Spleen (tissue), 11 donors: ENCODE results near the gene PPP1R27. TPM values are rescaled to one million over a fixed set of nuclear protein-coding genes. Genes with fewer than 3 reads are reported as not detected.

Source experiments
- DNase-seq: peaks from one replicate; pipeline ENCODE4 v3.0.0-alpha.2; 2020
- H3K27ac ChIP-seq, 8 donors: fragments of 200-600 bp; sonication (generic) in 7 of 8; 1 replicate in 4 of 8; 2 replicates in 4 of 8; pipeline versions ENCODE4 v1.5.0 to v1.8.0; 2016 to 2021; ENCODE audit warnings: inconsistent platforms in 4 of 8, mild to moderate bottlenecking in 4 of 8, moderate library complexity in 1 of 8
- H3K27me3 ChIP-seq, 7 donors: fragments of 200-600 bp; sonication (generic) in 6 of 7; replicated peaks in 1 of 7; 1 replicate in 4 of 7; 2 replicates in 3 of 7; pipeline versions ENCODE4 v1.5.0 to v1.8.0; 2016 to 2021; ENCODE audit warnings: inconsistent platforms in 3 of 7, mild to moderate bottlenecking in 1 of 7
- H3K36me3 ChIP-seq, 6 donors: fragments of 200-600 bp; sonication (generic) in 5 of 6; 1 replicate in 4 of 6; 2 replicates in 2 of 6; pipeline versions ENCODE4 v1.5.0 to v1.8.0; 2016 to 2021; ENCODE audit warnings: inconsistent platforms in 2 of 6
- H3K4me1 ChIP-seq, 6 donors: fragments of 200-600 bp; sonication (generic) in 5 of 6; 1 replicate in 3 of 6; 2 replicates in 3 of 6; pipeline versions ENCODE4 v1.5.0 to v1.8.0; 2016 to 2021; ENCODE audit warnings: inconsistent platforms in 3 of 6
- H3K4me3 ChIP-seq, 8 donors: fragments of 200-600 bp; sonication (generic) in 7 of 8; 1 replicate in 4 of 8; 2 replicates in 4 of 8; pipeline versions ENCODE4 v1.5.0 to v1.8.0; 2016 to 2021; ENCODE audit warnings: inconsistent platforms in 4 of 8, mild to moderate bottlenecking in 4 of 8, moderate library complexity in 2 of 8
- H3K9me3 ChIP-seq, 8 donors: fragments of 200-600 bp; sonication (generic) in 7 of 8; 1 replicate in 4 of 8; 2 replicates in 4 of 8; pipeline versions ENCODE4 v1.5.0 to v1.8.0; 2016 to 2021; ENCODE audit warnings: inconsistent platforms in 4 of 8
- CTCF ChIP-seq, 11 experiments: fragments of 200-600 bp in 7 of 11; fragments of 450-650 bp in 4 of 11; sonication (generic) in 4 of 11; IDR thresholded peaks in 8 of 11; conservative IDR thresholded peaks in 3 of 11; 1 replicate in 7 of 11; 2 replicates in 4 of 11; pipeline versions ENCODE4 v1.4.0 to v1.8.0; 2016 to 2021; ENCODE audit warnings: antibody characterized with exemption in 11 of 11, inconsistent platforms in 4 of 11, mild to moderate bottlenecking in 1 of 11
- POLR2A ChIP-seq, 3 donors: fragments of 450-650 bp; IDR thresholded peaks; one replicate each; pipeline ENCODE4 v1.5.1; 2017; ENCODE audit warnings: antibody characterized with exemption in 3 of 3, mild to moderate bottlenecking in 1 of 3
- POLR2AphosphoS5 ChIP-seq, 3 donors: sonication (generic); formaldehyde crosslinking; IDR thresholded peaks; one replicate each; pipeline ENCODE4 v1.5.1; 2017; ENCODE audit warnings: antibody characterized with exemption in 3 of 3
- WGBS, 5 donors: extraction: QIAGEN DNeasy Blood & Tissue Kit in 3 of 5; methylation state at CpG; one replicate each; pipeline versions ENCODE4 v1.1.5 to v1.1.7; 2013 to 2018; 5-methylcytosine and 5-hydroxymethylcytosine counted together
- intact Hi-C: fragments of 100-400 bp; cut with DNase I; formaldehyde crosslinking; loops from one replicate; pipeline ENCODE4 v1.15.0; 2023; ENCODE audit warnings: low total_unique reads
- polyA plus RNA-seq, 3 donors: library from polyadenylated mRNA; stranded (reverse); fragments of 200-250 nt; gene quantifications; one replicate each; pipeline ENCODE4 v1.2.1, GENCODE V29; 2013
- total RNA-seq, 7 donors: library from RNA; depleted of rRNA in 3 of 7; stranded (reverse); fragments of >200 nt in 3 of 7; fragmentation: NEBNext Ultra II Directional in 4 of 7; extraction: Animal tissue kit (Norgen Biotek cat#: 25700) in 4 of 7; gene quantifications; one replicate each; pipeline versions ENCODE4 v1.1.0 to v1.2.1, GENCODE V29; 2016 to 2021
- donor health status: healthy with polysubstance abuse.
- donor health status: DM: no; HTN: no; CAD: no; lungs with moderate emphysema.
- donor health status: DM: no; HTN: no; CAD: no.
- donor health status: Bipolar disorder and iron deficiency.
- donor health status: healthy.
- donor health status: DM: no; HTN: no; CAD: no.
- donor health status: DM: yes; HTN: yes; CAD: no.

The PPP1R27 gene
- total and polyA plus RNA-seq, 10 donors: 0.09 to 0.39 TPM; not detected in 8

DNA sequence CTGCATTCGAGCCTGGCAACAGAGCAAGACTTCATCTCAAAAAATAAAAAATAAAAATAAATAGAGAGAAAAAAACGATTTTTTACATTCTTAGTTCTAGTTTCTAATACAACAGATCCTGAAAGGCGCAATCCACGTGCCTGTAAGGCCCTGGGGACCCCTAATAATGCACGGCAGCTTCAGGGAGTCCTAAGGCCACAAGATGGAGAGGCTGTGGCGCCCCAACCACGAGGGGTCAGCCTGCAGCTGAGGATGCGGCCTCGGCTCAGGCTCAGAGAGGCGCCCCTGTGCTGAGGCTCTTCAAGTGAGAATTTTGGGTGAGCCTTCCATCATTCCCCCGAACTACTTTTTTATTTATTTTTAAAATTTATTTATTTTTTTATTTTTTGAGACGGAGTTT is 14.6 kb upstream of the PPP1R27 start:
- Histone ChIP-seq H3K4me1 (peaks cover 0 to 47% (median 18%) of the 10 kb centered on the region in 6 donors), H3K36me3 (peaks cover 3 to 100% (median 96%) of the 10 kb centered on the region in 6 donors)
- intact Hi-C loops: no loop called here

GRCh38 chr17:81846743-81847689 is 12.2 kb upstream of the PPP1R27 start:
- Histone ChIP-seq H3K4me1 (peaks cover 0 to 47% (median 23%) of the 10 kb centered on the region in 6 donors), H3K9me3 (no peaks in the 10 kb centered on the region), H3K27ac (no peak overlapping the region), H3K27me3 (no peaks in the 10 kb centered on the region), H3K36me3 (peaks cover 0 to 100% (median 92%) of the 10 kb centered on the region in 6 donors), H3K4me3 (no peak overlapping the region)
- intact Hi-C loops: no loop called here
- 85 to 91% (median 89%) methylated on average over 19 to 24 of the region's 24 CpGs for WGBS, 5 donors
- TF ChIP-seq POLR2A (IDR thresholded peaks at IDR 0.05) (no peak), POLR2AphosphoS5 (IDR thresholded peaks at IDR 0.05) (peak in 2 of 3 donors; percentile 29 to 50), CTCF (IDR thresholded peaks at IDR 0.05 in 8 of 11, conservative IDR thresholded peaks at IDR 0.05 in 3 of 11) (no peak)
- peak; percentile 67 for DNase-seq

More for the DNA sequence above, 14.6 kb upstream of the PPP1R27 start:
- no peak overlapping the region for H3K4me3 ChIP-seq
- no peak for DNase-seq
- TF ChIP-seq POLR2AphosphoS5 (IDR thresholded peaks at IDR 0.05): peak in 1 of 3 donors; percentile 56
- no peak for TF ChIP-seq CTCF (IDR thresholded peaks at IDR 0.05 in 8 of 11, conservative IDR thresholded peaks at IDR 0.05 in 3 of 11)
- TF ChIP-seq POLR2A (IDR thresholded peaks at IDR 0.05): no peak
- H3K27ac ChIP-seq: no peak overlapping the region
- 89 to 96% (median 93%) methylated on average over 12 of the region's 12 CpGs for WGBS, 5 donors
- no peaks in the 10 kb centered on the region for H3K27me3 ChIP-seq
- no peaks in the 10 kb centered on the region for H3K9me3 ChIP-seq

DNA sequence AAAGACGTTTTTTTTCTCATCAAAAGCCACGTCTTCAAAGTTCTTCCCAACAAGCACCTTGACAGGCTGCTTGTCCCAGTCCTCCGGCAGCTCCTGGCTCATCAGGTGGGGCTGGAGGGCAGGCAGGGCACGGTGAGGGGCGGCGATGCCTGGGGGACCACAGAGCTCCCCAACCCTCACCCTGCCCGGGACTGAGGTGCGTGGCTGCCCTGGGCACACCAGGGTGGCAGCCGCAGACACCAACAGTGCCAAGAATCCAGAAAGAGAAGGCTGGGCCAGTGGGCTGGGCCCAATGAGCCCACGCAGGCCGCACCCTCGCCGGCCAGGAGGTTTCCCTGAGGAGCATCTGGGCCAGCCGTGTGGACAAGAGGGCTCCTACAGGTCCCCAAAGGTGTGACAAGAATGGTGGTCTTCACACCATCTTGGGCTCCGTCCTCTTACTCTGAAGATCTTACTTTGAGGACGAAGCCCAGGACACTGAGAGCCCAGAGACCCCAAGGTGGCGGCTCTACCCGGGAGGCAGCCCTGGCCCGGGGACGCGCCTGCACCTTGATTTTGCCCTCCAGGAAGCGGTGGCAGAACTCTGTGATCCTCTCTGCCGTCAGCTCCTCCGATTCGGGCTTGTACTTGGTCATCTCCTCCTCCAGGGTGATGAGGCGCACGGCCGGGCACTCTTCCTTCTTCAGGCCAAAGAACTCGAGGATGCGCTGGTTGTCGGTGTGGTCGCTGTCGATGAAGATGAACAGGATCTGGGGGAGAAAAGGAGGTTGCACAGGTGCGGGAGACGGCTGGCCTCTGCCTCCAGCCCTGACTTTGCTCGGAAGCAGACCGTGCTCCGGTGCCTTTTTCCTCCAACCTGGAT is 11.3 kb upstream of the PPP1R27 start:
- TF ChIP-seq POLR2A (IDR thresholded peaks at IDR 0.05) (no peak), POLR2AphosphoS5 (IDR thresholded peaks at IDR 0.05) (peak in 2 of 3 donors; percentile 27 to 55), CTCF (IDR thresholded peaks at IDR 0.05 in 8 of 11, conservative IDR thresholded peaks at IDR 0.05 in 3 of 11) (no peak)
- intact Hi-C loops: no loop called here
- Histone ChIP-seq H3K9me3 (no peaks in the 10 kb centered on the region), H3K4me1 (peaks cover 0 to 47% (median 24%) of the 10 kb centered on the region in 6 donors), H3K27me3 (no peaks in the 10 kb centered on the region), H3K4me3 (no peak overlapping the region), H3K36me3 (peaks cover 0 to 94% (median 83%) of the 10 kb centered on the region in 6 donors), H3K27ac (peak overlapping the region in 2 of 8 donors; percentile 1 to 4)
- DNase-seq: peak; percentile 62
- WGBS, 5 donors: 93 to 95% (median 94%) methylated on average over 31 to 38 of the region's 38 CpGs
